RWPE1 (cell line): ENCODE measurements around the gene SPEM3.

Source experiments
- CTCF ChIA-PET: fragments of 350-600 bp; sonication (Branson Sonifier 250); formaldehyde crosslinking; extraction: SDS; loops from one replicate; lab custom pipeline; 2021; lab: Yijun Ruan, JAX
- POLR2A ChIA-PET: fragments of 400-600 bp; formaldehyde crosslinking; extraction: SDS; loops from one replicate; lab custom pipeline; 2020; ENCODE audit warnings: antibody characterized with exemption; ENCODE audit not compliant: low non-redundant PET; lab: Yijun Ruan, JAX
- DNase-seq: peaks from one replicate; pipeline ENCODE4 v3.0.0; 2012; ENCODE audit warnings: low spot score
- H3K27ac ChIP-seq: fragments of 450-650 bp; 2 replicates; pipeline ENCODE4 v1.5.1; 2017
- CTCF ChIP-seq: fragments of 450-650 bp; conservative IDR thresholded peaks from 2 replicates; pipeline ENCODE4 v1.5.1; 2017; ENCODE audit warnings: low read depth, mild to moderate bottlenecking

The SPEM3 gene

GRCh38 chr17:7425756-7426155, 2.9 kb upstream of the SPEM3 start:
- CTCF ChIA-PET, result interaction anchor here (1.0 kb wide), 1 partner anchor 69 kb away, joined by 3 read pairs; no protein-coding TSS in a partner anchor
- no peak for DNase-seq
- no peak overlapping the region for H3K27ac ChIP-seq
- POLR2A ChIA-PET, result no interaction called here
- TF ChIP-seq CTCF, result no peak

GRCh38 chr17:7426203-7426863, 2.3 kb upstream of the SPEM3 start:
- CTCF ChIA-PET, result no interaction called here
- no peak overlapping the region for H3K27ac ChIP-seq
- no peak for DNase-seq
- no peak for TF ChIP-seq CTCF
- POLR2A ChIA-PET, result no interaction called here

- POLR2A ChIA-PET, result no interaction called here
- no peak overlapping the region for H3K27ac ChIP-seq
- TF ChIP-seq CTCF, result no peak
- CTCF ChIA-PET, result no interaction called here
- DNase-seq, result no peak
These were observed 1.7 kb upstream of the SPEM3 start for GRCh38 chr17:7426896-7427489.

- CTCF ChIA-PET, result interaction anchor here (0.6 kb wide), 1 partner anchor 133 kb away, joined by 5 read pairs; no protein-coding TSS in a partner anchor
- TF ChIP-seq CTCF, result no peak
- H3K27ac ChIP-seq, result no peak overlapping the region
- POLR2A ChIA-PET, result interaction anchor here (0.6 kb wide), 1 partner anchor 18 kb away, joined by 3 read pairs; no protein-coding TSS in a partner anchor
- DNase-seq, result no peak
These were observed 1.1 kb upstream of the SPEM3 start for GRCh38 chr17:7427549-7427948.

- no peak for TF ChIP-seq CTCF
- POLR2A ChIA-PET, result no interaction called here
- CTCF ChIA-PET, result no interaction called here
- DNase-seq, result no peak
- H3K27ac ChIP-seq, result no peak overlapping the region
These were observed 1.1 kb downstream of the SPEM3 start for GRCh38 chr17:7429722-7430121.

- ChIA-PET CTCF (no interaction called here), POLR2A (no interaction called here)
- no peak for DNase-seq
- no peak overlapping the region for H3K27ac ChIP-seq
- TF ChIP-seq CTCF, result no peak
These were observed 2.6 kb downstream of the SPEM3 start for GRCh38 chr17:7431231-7431630.
